VCaP (cell line): ENCODE data around the gene TENM3.

Experiments used
- H3K27ac ChIP-seq: fragments of 450-650 bp; 2 replicates; pipeline ENCODE4 v1.5.1; 2017
- TF ChIP-seq, protein P1 (sequence below): fragments of 450-650 bp; conservative IDR thresholded peaks from 2 replicates; pipeline ENCODE4 v1.5.1; 2017; ENCODE audit warnings: mild to moderate bottlenecking, moderate library complexity

TENM3 gene

DNA sequence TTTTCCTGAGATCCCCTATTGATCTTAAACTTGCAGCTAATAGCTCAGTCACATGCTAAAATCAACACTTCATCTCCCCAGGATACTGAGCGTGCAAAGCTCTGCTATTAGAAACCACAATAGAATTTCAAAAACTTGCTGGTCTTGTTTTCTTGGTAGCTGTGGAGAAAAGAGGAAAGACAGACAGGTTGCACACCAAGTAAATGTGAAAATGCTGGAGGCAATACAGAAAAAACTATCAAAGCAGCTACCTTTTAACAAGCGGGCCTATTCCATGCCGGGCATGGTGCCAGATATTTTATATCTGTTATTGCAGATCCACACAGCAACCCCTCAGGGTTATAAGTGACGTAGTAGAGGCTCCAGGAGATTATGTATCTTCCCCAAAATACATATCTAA is 502.0 kb downstream of the TENM3 start:
- TF ChIP-seq, protein P1, sequence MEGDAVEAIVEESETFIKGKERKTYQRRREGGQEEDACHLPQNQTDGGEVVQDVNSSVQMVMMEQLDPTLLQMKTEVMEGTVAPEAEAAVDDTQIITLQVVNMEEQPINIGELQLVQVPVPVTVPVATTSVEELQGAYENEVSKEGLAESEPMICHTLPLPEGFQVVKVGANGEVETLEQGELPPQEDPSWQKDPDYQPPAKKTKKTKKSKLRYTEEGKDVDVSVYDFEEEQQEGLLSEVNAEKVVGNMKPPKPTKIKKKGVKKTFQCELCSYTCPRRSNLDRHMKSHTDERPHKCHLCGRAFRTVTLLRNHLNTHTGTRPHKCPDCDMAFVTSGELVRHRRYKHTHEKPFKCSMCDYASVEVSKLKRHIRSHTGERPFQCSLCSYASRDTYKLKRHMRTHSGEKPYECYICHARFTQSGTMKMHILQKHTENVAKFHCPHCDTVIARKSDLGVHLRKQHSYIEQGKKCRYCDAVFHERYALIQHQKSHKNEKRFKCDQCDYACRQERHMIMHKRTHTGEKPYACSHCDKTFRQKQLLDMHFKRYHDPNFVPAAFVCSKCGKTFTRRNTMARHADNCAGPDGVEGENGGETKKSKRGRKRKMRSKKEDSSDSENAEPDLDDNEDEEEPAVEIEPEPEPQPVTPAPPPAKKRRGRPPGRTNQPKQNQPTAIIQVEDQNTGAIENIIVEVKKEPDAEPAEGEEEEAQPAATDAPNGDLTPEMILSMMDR, result no peak
- H3K27ac ChIP-seq, result peak overlapping the region; percentile 82

DNA sequence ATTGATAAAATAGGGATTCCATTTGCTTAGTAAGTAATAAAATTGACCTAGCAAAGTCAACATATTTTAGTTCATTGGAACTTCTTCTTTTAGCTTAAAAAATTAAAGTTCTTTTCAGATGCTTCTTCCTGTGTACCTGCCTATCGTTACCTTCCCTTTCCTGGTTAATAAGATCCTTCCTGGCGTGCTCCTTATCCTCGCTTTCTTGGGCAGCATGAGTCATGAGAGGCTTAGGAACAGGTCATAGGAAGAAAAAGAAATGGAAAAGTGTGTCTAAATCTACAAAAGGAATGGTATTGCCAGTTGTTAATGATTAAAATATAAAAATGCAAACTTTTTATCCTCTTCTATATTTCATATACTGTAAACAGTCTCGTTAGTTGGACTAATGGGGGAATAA is 503.7 kb downstream of the TENM3 start:
- TF ChIP-seq, protein P1, result no peak
- peak overlapping the region; percentile 82; the same call in 1 of the 2 replicates for H3K27ac ChIP-seq

DNA sequence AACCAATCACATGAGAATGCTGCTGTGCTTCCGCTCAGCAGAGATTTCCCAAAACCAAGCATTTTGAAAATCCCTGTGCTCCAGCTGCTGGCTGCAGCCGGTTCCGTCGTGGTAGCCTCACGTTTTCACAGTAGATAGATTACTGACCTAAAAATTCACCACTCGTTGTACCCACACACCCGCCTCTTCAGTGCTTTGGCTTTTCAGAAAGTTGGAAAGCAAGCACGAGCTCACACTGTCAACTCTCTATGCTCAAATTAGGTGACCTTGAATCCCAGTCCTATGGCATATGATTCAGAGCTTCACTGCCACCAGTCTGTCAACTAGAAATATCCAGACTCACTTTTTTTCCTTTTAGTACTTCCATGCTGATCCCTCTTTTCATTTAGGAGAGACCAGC is 505.1 kb downstream of the TENM3 start:
- TF ChIP-seq, protein P1, result no peak

DNA sequence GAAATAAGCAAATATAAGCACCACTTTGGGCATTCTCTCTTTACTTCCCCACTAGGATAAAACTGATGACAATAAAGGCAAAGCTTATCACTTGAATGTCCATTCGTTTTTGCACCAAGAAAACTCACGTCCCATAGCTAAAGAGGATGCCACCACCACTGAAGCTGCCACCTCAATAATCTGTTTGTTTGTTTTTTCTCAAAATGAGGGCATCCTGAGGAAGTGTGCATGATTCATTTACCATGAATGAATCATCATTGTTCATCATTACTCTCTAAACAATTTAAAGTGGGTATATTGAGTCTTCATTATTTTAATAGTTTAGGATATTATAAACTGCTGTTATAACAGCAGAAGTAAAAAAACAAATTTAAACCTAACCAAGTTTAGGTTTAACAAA is 505.7 kb downstream of the TENM3 start:
- TF ChIP-seq, protein P1, result no peak
- no peak overlapping the region for H3K27ac ChIP-seq

More for the DNA sequence above, 505.1 kb downstream of the TENM3 start:
- H3K27ac ChIP-seq, result no peak overlapping the region

DNA sequence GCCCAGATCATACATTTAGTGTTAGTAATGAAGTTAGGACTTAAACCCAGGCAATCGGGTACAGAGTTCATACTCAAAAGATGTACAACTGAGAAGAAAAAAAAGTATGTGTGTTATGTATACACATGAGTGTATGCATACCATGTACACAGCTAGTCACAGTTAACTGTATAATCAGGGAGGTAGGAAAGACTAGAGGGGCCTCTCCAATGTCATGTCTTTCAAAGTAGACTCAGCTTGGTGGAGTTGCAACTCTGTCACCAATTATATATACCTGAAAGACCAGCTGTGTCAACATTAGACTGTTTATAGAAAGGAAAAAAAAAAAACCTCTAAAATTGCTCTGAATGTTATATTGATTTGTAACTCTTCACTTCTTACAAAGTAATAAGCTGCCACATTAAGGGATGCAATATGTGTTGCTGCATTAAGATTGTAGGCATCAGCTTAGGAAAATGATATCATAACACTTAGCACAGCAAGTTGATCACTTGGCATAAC is 506.5 kb downstream of the TENM3 start:
- TF ChIP-seq, protein P1, result no peak

DNA sequence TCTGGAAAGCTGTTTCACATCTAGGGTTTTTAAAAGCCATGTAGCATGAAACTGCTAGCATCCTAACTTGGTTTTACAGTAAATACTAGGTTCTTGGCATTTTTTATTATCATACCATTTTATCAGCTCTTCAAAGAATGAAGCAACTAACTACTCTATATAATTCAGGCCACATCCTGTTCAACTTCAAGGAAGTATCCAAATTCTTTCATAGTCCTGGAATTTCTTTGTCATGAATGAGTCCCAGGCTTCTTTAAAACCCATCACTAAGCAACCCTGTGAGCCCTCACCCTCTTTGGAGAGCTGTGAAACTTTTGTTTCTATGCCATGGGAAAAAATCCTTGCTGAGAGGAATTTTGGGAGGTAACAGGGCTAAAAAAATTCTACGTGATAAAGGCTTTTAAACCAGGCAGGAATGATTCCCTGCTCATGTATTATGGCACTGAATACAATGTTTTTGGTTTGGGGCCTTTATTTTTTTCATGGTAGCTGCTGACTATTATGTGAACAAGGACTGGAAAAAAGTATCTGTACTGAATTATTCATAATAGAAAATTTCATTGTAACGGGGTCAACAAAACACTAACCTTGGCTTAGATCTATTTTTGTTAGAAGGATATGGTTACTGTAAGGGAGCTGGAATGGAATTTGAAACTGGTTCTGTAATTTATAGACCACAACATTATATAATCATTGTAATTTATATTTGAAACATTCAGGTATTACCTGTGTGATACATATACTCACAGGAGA is 509.1 kb downstream of the TENM3 start:
- peak overlapping the region; percentile 62 for H3K27ac ChIP-seq
- TF ChIP-seq, protein P1, result no peak

More for the DNA sequence above, 506.5 kb downstream of the TENM3 start:
- peak overlapping the region; percentile 62; the same call in 1 of the 2 replicates for H3K27ac ChIP-seq

DNA sequence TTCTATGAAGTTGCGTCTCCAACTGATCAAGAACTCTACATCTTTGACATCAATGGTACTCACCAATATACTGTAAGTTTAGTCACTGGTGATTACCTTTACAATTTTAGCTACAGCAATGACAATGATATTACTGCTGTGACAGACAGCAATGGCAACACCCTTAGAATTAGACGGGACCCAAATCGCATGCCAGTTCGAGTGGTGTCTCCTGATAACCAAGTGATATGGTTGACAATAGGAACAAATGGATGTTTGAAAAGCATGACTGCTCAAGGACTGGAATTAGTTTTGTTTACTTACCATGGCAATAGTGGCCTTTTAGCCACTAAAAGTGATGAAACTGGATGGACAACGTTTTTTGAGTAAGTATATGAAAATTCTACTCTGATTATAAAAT is 511.7 kb downstream of the TENM3 start:
- no peak overlapping the region for H3K27ac ChIP-seq
- TF ChIP-seq, protein P1, result no peak
